ENCODE measurements around the gene DDA1. TPM values are rescaled to one million over a fixed set of nuclear protein-coding genes. Genes with fewer than 3 reads are reported as not detected.

Gene DDA1
- total and polyA plus RNA-seq, 9 of the 15 experiments (the other 6 are each of a cell fraction or from before 2014, with no cell fraction given) = 1.4 to 83.8 (median 33.8) TPM

DNA sequence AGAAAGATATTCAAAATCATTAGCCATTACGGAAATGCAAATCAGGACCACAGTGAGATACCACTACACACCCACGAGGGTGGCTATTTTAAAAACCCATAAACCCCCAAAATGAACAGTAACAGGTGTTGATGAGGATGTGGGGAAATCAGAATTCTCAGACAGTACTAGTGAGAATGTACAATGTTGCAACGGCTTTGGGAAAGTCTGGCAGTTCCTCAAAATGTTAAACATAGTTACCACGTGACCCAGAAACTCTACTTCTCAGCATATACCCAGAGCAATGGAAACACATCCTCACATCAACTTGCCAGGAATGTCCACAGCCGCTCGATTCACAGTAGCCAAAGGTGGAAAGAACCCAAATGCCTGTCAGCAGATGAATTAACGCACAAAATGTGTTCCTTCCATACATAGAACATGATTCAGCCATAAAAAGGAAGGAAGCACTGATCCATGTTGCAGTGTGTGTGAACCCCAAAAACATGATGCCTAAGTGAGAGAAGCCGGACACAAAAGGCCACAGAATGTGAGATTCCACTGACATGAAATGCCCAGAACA, 60.7 kb downstream of the DDA1 start:
- Histone ChIP-seq H3K79me2 (ENCODE audit: control insufficient read depth, insufficient read depth, low read length) (no peaks in the 10 kb centered on the region), H4K20me1 (replicated peaks; ENCODE audit: control insufficient read depth, insufficient read depth, low read length) (no peaks in the 10 kb centered on the region), H2AFZ (ENCODE audit: low read depth, low read length) (peak overlapping the region; percentile 83), H3K9ac (ENCODE audit: insufficient read depth in 1 of 2, low read depth in 2 of 2, low read length in 2 of 2) (no peak overlapping the region), H3K27me3 (ENCODE audit: control insufficient read depth in 2 of 2, insufficient read depth in 2 of 2, low read length in 2 of 2) (peaks cover 11% of the 10 kb centered on the region in 2 experiments; a peak in 4 of 5 replicates), H3K36me3 (ENCODE audit: control insufficient read depth, insufficient read depth, low read length) (no peaks in the 10 kb centered on the region), H3K4me1 (replicated peaks in 1 of 2; ENCODE audit: control insufficient read depth in 2 of 2, insufficient read depth in 2 of 2, low read length in 2 of 2) (peaks cover 6% of the 10 kb centered on the region in 2 experiments; a peak in 4 of 5 replicates), H3K27ac (ENCODE audit: extremely low read depth, low read depth, low read length) (no peak overlapping the region), H3K4me2 (ENCODE audit: insufficient read depth, low read length) (peak overlapping the region; percentile 3; the same call in 1 of the 2 replicates), H3K9me3 (replicated peaks; ENCODE audit: control insufficient read depth, insufficient read depth, low read depth, low read length) (no peaks in the 10 kb centered on the region), H3K9me1 (ENCODE audit: control insufficient read depth, insufficient read depth, low read length) (no peaks in the 10 kb centered on the region), H3K4me3 (no peak overlapping the region)
- POLR2A ChIA-PET = no interaction called here
- intact Hi-C loops (cut with micrococcal nuclease) (no loop called here), in situ Hi-C loops (cut with MboI) (no loop called here)
- BruUV-seq (replicated peaks) = no TSS peak
- CTCF ChIA-PET (ENCODE audit: low intra/inter-chr PET ratio) = interaction anchor here (0.6 kb wide), 1 partner anchor 90 kb away, joined by 3 read pairs; no protein-coding TSS in a partner anchor
- ATAC-seq = no peak
- FAIRE-seq = peak; percentile 56
- 20% methylated on average over 8 of the region's 8 CpGs for WGBS (ENCODE audit: insufficient coverage, low coverage, missing lambda C conversion rate)
- DNase-seq (ENCODE audit: extremely low read depth in 1 of 4, low spot score in 3 of 4) = peak in 1 of 4 experiments; percentile 1
- TF ChIP-seq L3MBTL2 (IDR thresholded peaks at IDR 0.05) (peak; percentile 40), NR4A1 (CRISPR knock-in tag; IDR thresholded peaks at IDR 0.05) (no peak), NR4A1 (tag; IDR thresholded peaks at IDR 0.05) (no peak), SPI1 (IDR thresholded peaks at IDR 0.05; ENCODE audit: borderline replicate concordance, low read depth, low read length) (peak; percentile 89), RAD51 (IDR thresholded peaks at IDR 0.05; ENCODE audit: borderline replicate concordance, low read depth) (peak; percentile 87), ZNF717 (CRISPR knock-in tag; IDR thresholded peaks at IDR 0.05) (no peak), NFE2L1 (tag; IDR thresholded peaks at IDR 0.05; ENCODE audit: borderline replicate concordance, low read depth) (no peak), CEBPB (tag; IDR thresholded peaks at IDR 0.05) (peak; percentile 52; the same call in 1 of the 2 replicates), ZZZ3 (IDR thresholded peaks at IDR 0.05) (no peak), CBFA2T2 (conservative IDR thresholded peaks at IDR 0.05) (0 out of 2 replicates have a peak, but pooled peaks have one; percentile 7), RBM39 (optimal IDR thresholded peaks at IDR 0.05; ENCODE audit: low read depth, low read length) (no peak), TOE1 (IDR thresholded peaks at IDR 0.05; ENCODE audit: borderline replicate concordance) (peak; percentile 89), TOE1 (CRISPR knock-in tag; IDR thresholded peaks at IDR 0.05; ENCODE audit: borderline replicate concordance, low read depth) (no peak)
- TF ChIP-seq, protein P1, sequence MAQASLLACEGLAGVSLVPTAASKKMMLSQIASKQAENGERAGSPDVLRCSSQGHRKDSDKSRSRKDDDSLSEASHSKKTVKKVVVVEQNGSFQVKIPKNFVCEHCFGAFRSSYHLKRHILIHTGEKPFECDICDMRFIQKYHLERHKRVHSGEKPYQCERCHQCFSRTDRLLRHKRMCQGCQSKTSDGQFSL (CRISPR knock-in tag; IDR thresholded peaks at IDR 0.05) = no peak
- TF ChIP-seq, protein P1 (tag; IDR thresholded peaks at IDR 0.05) = no peak
- TF ChIP-seq, protein P2, sequence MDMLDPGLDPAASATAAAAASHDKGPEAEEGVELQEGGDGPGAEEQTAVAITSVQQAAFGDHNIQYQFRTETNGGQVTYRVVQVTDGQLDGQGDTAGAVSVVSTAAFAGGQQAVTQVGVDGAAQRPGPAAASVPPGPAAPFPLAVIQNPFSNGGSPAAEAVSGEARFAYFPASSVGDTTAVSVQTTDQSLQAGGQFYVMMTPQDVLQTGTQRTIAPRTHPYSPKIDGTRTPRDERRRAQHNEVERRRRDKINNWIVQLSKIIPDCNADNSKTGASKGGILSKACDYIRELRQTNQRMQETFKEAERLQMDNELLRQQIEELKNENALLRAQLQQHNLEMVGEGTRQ (CRISPR knock-in tag; IDR thresholded peaks at IDR 0.05) = peak; percentile 58
- TF ChIP-seq, protein P3, sequence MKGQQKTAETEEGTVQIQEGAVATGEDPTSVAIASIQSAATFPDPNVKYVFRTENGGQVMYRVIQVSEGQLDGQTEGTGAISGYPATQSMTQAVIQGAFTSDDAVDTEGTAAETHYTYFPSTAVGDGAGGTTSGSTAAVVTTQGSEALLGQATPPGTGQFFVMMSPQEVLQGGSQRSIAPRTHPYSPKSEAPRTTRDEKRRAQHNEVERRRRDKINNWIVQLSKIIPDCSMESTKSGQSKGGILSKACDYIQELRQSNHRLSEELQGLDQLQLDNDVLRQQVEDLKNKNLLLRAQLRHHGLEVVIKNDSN (CRISPR knock-in tag; IDR thresholded peaks at IDR 0.05) = peak; percentile 64; the same call in 1 of the 2 replicates
- TF ChIP-seq, protein P4, sequence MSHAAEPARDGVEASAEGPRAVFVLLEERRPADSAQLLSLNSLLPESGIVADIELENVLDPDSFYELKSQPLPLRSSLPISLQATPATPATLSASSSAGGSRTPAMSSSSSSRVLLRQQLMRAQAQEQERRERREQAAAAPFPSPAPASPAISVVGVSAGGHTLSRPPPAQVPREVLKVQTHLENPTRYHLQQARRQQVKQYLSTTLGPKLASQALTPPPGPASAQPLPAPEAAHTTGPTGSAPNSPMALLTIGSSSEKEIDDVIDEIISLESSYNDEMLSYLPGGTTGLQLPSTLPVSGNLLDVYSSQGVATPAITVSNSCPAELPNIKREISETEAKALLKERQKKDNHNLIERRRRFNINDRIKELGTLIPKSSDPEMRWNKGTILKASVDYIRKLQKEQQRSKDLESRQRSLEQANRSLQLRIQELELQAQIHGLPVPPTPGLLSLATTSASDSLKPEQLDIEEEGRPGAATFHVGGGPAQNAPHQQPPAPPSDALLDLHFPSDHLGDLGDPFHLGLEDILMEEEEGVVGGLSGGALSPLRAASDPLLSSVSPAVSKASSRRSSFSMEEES (CRISPR knock-in tag; IDR thresholded peaks at IDR 0.05) = peak; percentile 93

Data from K562 (cell line).